ENCODE measurements around the gene LYPD3. TPM values are rescaled to one million over a fixed set of nuclear protein-coding genes. Genes with fewer than 3 reads are reported as not detected.

The LYPD3 gene
- total RNA-seq, 1 experiment from 2014 or later: 1.8 TPM

- Histone ChIP-seq H3K27ac (ENCODE audit: insufficient read length, low read depth, low read length) (no peak overlapping the region), H3K4me2 (ENCODE audit: insufficient read depth, insufficient read length, low read length) (peak overlapping the region; percentile 98), H2BK120ac (ENCODE audit: low read depth, low read length, poor library complexity, severe bottlenecking) (no peak overlapping the region), H2BK5ac (ENCODE audit: insufficient read length, low read length) (no peak overlapping the region), H3K56ac (ENCODE audit: insufficient read length, low read depth, low read length) (no peak overlapping the region), H3K14ac (ENCODE audit: insufficient read depth, low read length) (peak overlapping the region; percentile 70), H3K23me2 (ENCODE audit: insufficient read length, low read depth, low read length, poor library complexity, severe bottlenecking) (peaks cover 21% of the 10 kb centered on the region), H4K5ac (ENCODE audit: insufficient read length, low read depth, low read length) (no peak overlapping the region), H3K4me1 (ENCODE audit: insufficient read depth, low read length) (no peaks in the 10 kb centered on the region), H2BK12ac (ENCODE audit: insufficient read length, low read depth, low read length) (no peak overlapping the region), H3K18ac (ENCODE audit: insufficient read length, low read depth, low read length) (peak overlapping the region; percentile 70), H3T11ph (ENCODE audit: low read length) (no peak overlapping the region), H3K9ac (ENCODE audit: extremely low read depth, insufficient read length, low read length) (peak overlapping the region; percentile 52), H2AFZ (ENCODE audit: low read length) (peak overlapping the region; percentile 32), H3K79me1 (ENCODE audit: insufficient read depth, low read depth, low read length, poor library complexity, severe bottlenecking) (no peaks in the 10 kb centered on the region), H3K27me3 (ENCODE audit: insufficient read depth, low read length) (peaks cover 4% of the 10 kb centered on the region; the same call in 1 of the 2 replicates), H4K91ac (ENCODE audit: insufficient read length, low read depth, low read length) (no peak overlapping the region), H3K23ac (ENCODE audit: insufficient read length, low read depth, low read length) (no peak overlapping the region), H3K9me3 (ENCODE audit: control insufficient read depth, low read depth, low read length) (no peaks in the 10 kb centered on the region), H4K20me1 (ENCODE audit: control insufficient read depth, insufficient read depth, insufficient read length) (no peaks in the 10 kb centered on the region), H2AK5ac (ENCODE audit: insufficient read length, low read length) (no peak overlapping the region), H3K4ac (ENCODE audit: low read depth, low read length) (no peak overlapping the region), H2BK20ac (ENCODE audit: low read depth, low read length, poor library complexity, severe bottlenecking) (no peak overlapping the region), H2BK15ac (ENCODE audit: low read depth, low read length) (0 out of 2 replicates have a peak overlapping the region, but pooled peaks have one; percentile 87), H3K79me2 (ENCODE audit: insufficient read depth, low read length) (no peaks in the 10 kb centered on the region), H4K8ac (replicated peaks; ENCODE audit: insufficient read length, low read depth, low read length) (no peak overlapping the region)
- WGBS (ENCODE audit: extremely low coverage, insufficient read length, low lambda C conversion rate): no CpG with 5 or more reads among the region's 64 CpGs
- peaks cover 3% of the 10 kb centered on the region in 3 experiments; a peak in 5 of 7 replicates for H3K36me3 Mint-ChIP-seq (ENCODE audit: insufficient read depth in 1 of 3, low read depth in 3 of 3)
- peak; percentile 97 for DNase-seq
- H3K27ac Mint-ChIP-seq: peak overlapping the region in 2 of 3 experiments; percentile 6 to 72; a peak in 3 of 7 replicates
- peaks cover 12 to 25% of the 10 kb centered on the region in 2 experiments for H3K4me1 Mint-ChIP-seq
- H3K27me3 Mint-ChIP-seq (ENCODE audit: low read depth): peaks cover 12% of the 10 kb centered on the region
- peak; percentile 59; the same call in 2 of the 3 replicates for TF ChIP-seq CTCF (conservative IDR thresholded peaks at IDR 0.05)
- peak overlapping the region; percentile 81 to 87 for H3K4me3 Mint-ChIP-seq
- no peaks in the 10 kb centered on the region; a peak in 1 of 5 replicates for H3K9me3 Mint-ChIP-seq
These were observed 38.4 kb upstream of the LYPD3 start for GRCh38 chr19:43503501-43504425.

All from H9 (cell line).